SU-DHL-6 (cell line): ENCODE data around the gene SELENOS.

ENCODE experiments used
- H2AFZ ChIP-seq: fragments of 200-600 bp; sonication (generic); 2 replicates; pipeline ENCODE4 v1.6.1; 2014; ENCODE audit warnings: low read depth, mild to moderate bottlenecking, moderate library complexity, mixed read lengths, antibody characterized with exemption, low read length; ENCODE audit not compliant: severe bottlenecking
- H3F3A ChIP-seq: fragments of 200-600 bp; shearing (Covaris generic); 2 replicates; pipeline ENCODE4 v1.6.0; 2016; ENCODE audit warnings: antibody characterized with exemption, mild to moderate bottlenecking; ENCODE audit not compliant: insufficient read depth
- H3K27ac ChIP-seq: fragments of 200-600 bp; sonication (generic); 2 replicates; pipeline ENCODE4 v1.5.1; 2016; ENCODE audit warnings: low read depth, mild to moderate bottlenecking, low read length, moderate library complexity, mixed read lengths
- H3K27me3 ChIP-seq: fragments of 200-600 bp; sonication (generic), shearing (Covaris generic); 2 replicates; pipeline ENCODE4 v1.6.0; 2014; ENCODE audit warnings: mild to moderate bottlenecking, low read length
- H3K36me3 ChIP-seq: fragments of 200-600 bp; sonication (generic); 2 replicates; pipeline ENCODE4 v1.6.1; 2014; ENCODE audit warnings: mild to moderate bottlenecking, low read length, mixed read lengths
- H3K4me2 ChIP-seq: fragments of 300-600, 200-600 bp; shearing (Covaris generic), sonication (generic); 2 replicates; pipeline ENCODE4 v1.6.0; 2014; ENCODE audit warnings: low read length, low read depth, mild to moderate bottlenecking; ENCODE audit not compliant: poor library complexity, severe bottlenecking
- H3K4me3 ChIP-seq: fragments of 200-600 bp; sonication (generic); 2 replicates; pipeline ENCODE4 v1.5.1; 2014; ENCODE audit warnings: antibody characterized with exemption, low read length, mild to moderate bottlenecking, mixed read lengths; ENCODE audit not compliant: insufficient read depth, poor library complexity, severe bottlenecking
- H3K79me2 ChIP-seq: fragments of 200-600 bp; sonication (generic); 2 replicates; pipeline ENCODE4 v1.6.1; 2014; ENCODE audit warnings: mild to moderate bottlenecking, low read length, moderate library complexity; ENCODE audit not compliant: insufficient read depth
- H3K9ac ChIP-seq: fragments of 200-600 bp; sonication (generic); 2 replicates; pipeline ENCODE4 v1.7.0; 2014; ENCODE audit warnings: mild to moderate bottlenecking, low read length
- H3K9me2 ChIP-seq: fragments of 200-600 bp; sonication (generic); replicated peaks from 2 replicates; pipeline ENCODE4 v1.6.1; 2014; ENCODE audit warnings: low read length; ENCODE audit not compliant: insufficient read depth
- H3K9me3 ChIP-seq: fragments of 200-600 bp; sonication (generic); 2 replicates; pipeline ENCODE4 v1.6.1; 2014; ENCODE audit warnings: low read length, mixed read lengths; ENCODE audit not compliant: insufficient read depth
- H4K20me1 ChIP-seq: fragments of 200-600 bp; sonication (generic); 2 replicates; pipeline ENCODE4 v1.6.1; 2014; ENCODE audit warnings: low read depth, mild to moderate bottlenecking, antibody characterized with exemption, low read length, moderate library complexity, mixed read lengths
- CTCF ChIP-seq: fragments of 200-600 bp; sonication (generic); IDR thresholded peaks from one replicate; pipeline ENCODE4 v1.5.1; 2017; ENCODE audit warnings: antibody characterized with exemption, mild to moderate bottlenecking, low read length, moderate library complexity; ENCODE audit not compliant: insufficient read depth, poor library complexity, severe bottlenecking
- EZH2phosphoT487 ChIP-seq: fragments of 200-600 bp; sonication (generic), shearing (Covaris generic); conservative IDR thresholded peaks from 2 replicates; pipeline ENCODE4 v1.6.1; 2018; ENCODE audit warnings: mild to moderate bottlenecking, antibody characterized with exemption, low read length, moderate library complexity, mixed read lengths

The SELENOS gene

GRCh38 chr15:101318839-101319238 is 41.6 kb upstream of the SELENOS start:
- Histone ChIP-seq H2AFZ (no peak overlapping the region), H3K9me3 (no peaks in the 10 kb centered on the region), H3K9ac (no peak overlapping the region), H3F3A (no peaks in the 10 kb centered on the region), H3K79me2 (no peaks in the 10 kb centered on the region), H3K4me2 (no peak overlapping the region), H3K27ac (no peak overlapping the region), H4K20me1 (no peaks in the 10 kb centered on the region), H3K36me3 (no peaks in the 10 kb centered on the region), H3K27me3 (no peaks in the 10 kb centered on the region), H3K9me2 (no peaks in the 10 kb centered on the region), H3K4me3 (no peak overlapping the region)
- TF ChIP-seq CTCF (no peak), EZH2phosphoT487 (no peak)

GRCh38 chr15:101318147-101318819 is 41.0 kb upstream of the SELENOS start:
- Histone ChIP-seq H3K36me3 (no peaks in the 10 kb centered on the region), H3K27ac (no peak overlapping the region), H3K4me2 (no peak overlapping the region), H2AFZ (no peak overlapping the region), H3F3A (no peaks in the 10 kb centered on the region), H3K9me3 (no peaks in the 10 kb centered on the region), H3K27me3 (no peaks in the 10 kb centered on the region), H3K4me3 (no peak overlapping the region), H3K79me2 (no peaks in the 10 kb centered on the region), H4K20me1 (no peaks in the 10 kb centered on the region), H3K9me2 (no peaks in the 10 kb centered on the region), H3K9ac (no peak overlapping the region)
- TF ChIP-seq CTCF (no peak), EZH2phosphoT487 (no peak)

DNA sequence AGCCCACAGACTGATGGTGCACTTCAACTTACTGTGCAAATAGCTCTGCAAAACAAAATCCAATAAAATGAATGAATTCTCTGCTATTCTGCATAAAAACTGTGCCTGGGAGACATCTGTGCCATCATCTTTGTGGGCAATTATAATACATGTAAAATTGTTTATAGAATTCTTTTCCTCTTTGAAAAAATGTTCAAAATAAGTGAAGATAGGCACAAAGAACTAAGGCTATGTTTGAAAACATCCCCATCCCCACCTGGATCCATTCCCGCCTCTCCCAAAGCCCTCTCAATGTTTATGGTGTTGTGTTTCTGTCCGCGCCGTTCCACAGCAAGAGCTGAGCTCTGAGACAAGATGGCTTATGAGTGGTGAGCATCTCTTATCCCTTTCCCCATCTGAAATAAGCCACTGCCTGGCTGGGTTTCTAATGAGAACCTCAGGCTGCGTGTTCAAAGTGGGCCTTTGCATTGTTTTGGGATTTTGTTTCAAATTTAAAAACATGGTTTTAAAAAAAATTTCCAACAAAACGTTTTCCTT is 40.1 kb upstream of the SELENOS start:
- Histone ChIP-seq H3K27me3 (no peaks in the 10 kb centered on the region), H3K27ac (no peak overlapping the region), H4K20me1 (no peaks in the 10 kb centered on the region), H3K36me3 (no peaks in the 10 kb centered on the region), H3K4me3 (no peak overlapping the region), H3K9me2 (no peaks in the 10 kb centered on the region), H3K9me3 (no peaks in the 10 kb centered on the region), H3K79me2 (no peaks in the 10 kb centered on the region), H3F3A (no peaks in the 10 kb centered on the region), H2AFZ (no peak overlapping the region), H3K4me2 (no peak overlapping the region), H3K9ac (no peak overlapping the region)
- no peak for TF ChIP-seq CTCF
- no peak for TF ChIP-seq EZH2phosphoT487
